Kidney epithelial cell (primary cell): ENCODE data around the gene MBP. TPM values are rescaled to one million over a fixed set of nuclear protein-coding genes. Genes with fewer than 3 reads are reported as not detected.
"Not testable (repeated sequence)": the region's sequence is repeated elsewhere in the genome, so short reads cannot be mapped to it uniquely, and the experiment has no call there.

Experiments used
- DNase-seq: peaks from one replicate; pipeline ENCODE4 v3.0.0-alpha.2; 2010; ENCODE audit warnings: low read depth
- H3K27me3 ChIP-seq: 2 replicates; pipeline ENCODE4 v1.6.0; 2011; ENCODE audit warnings: low read length; ENCODE audit not compliant: control insufficient read depth, insufficient read depth
- H3K36me3 ChIP-seq: 2 replicates; pipeline ENCODE4 v1.5.1; 2011; ENCODE audit warnings: low read length; ENCODE audit not compliant: control insufficient read depth, insufficient read depth
- H3K4me3 ChIP-seq: 2 replicates; pipeline ENCODE4 v1.5.1; 2011; ENCODE audit warnings: low read depth, mild to moderate bottlenecking, control low read depth, low read length
- total RNA-seq: library from RNA; depleted of rRNA; stranded (reverse); fragments of >200 nt; gene quantifications from 2 replicates; pipeline ENCODE4 v1.2.3, GENCODE V29; 2015
- TF ChIP-seq, protein P1 (sequence below): IDR thresholded peaks from 2 replicates; pipeline ENCODE4 v1.5.1; 2011; ENCODE audit warnings: mild to moderate bottlenecking, moderate library complexity, low read length, control low read depth, inconsistent platforms; ENCODE audit not compliant: insufficient read depth, poor library complexity, severe bottlenecking

MBP gene
- total RNA-seq, 1 donor from 2014 or later, result 29.1 TPM

DNA sequence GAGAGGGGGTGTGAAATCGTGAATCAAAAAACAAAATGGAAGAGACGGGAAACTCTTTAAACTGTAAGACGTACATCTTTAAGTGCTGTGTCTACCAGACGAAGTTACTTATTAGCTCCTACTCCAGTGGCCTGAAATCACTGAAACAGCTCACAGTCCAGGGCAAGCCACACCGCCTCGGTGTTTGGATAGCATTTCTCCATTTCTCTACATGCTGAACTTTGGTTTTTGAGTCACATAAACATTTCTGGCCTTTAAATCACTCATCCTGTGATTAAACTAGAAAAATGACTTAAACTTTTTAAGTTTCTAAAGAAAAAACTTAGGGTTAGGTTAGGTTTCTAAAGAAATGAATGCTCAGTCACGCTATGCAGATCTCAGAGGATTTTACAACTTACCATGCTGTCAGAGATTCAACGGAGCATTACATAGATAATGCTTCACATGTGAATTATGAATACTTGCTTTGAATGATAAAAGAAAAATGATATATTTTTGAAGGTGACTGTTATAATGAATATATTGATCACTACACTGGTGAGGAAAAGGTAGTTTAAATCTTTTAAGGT lies 138.4 kb downstream of the MBP start:
- no peaks in the 10 kb centered on the region for H3K36me3 ChIP-seq
- TF ChIP-seq, protein P1, sequence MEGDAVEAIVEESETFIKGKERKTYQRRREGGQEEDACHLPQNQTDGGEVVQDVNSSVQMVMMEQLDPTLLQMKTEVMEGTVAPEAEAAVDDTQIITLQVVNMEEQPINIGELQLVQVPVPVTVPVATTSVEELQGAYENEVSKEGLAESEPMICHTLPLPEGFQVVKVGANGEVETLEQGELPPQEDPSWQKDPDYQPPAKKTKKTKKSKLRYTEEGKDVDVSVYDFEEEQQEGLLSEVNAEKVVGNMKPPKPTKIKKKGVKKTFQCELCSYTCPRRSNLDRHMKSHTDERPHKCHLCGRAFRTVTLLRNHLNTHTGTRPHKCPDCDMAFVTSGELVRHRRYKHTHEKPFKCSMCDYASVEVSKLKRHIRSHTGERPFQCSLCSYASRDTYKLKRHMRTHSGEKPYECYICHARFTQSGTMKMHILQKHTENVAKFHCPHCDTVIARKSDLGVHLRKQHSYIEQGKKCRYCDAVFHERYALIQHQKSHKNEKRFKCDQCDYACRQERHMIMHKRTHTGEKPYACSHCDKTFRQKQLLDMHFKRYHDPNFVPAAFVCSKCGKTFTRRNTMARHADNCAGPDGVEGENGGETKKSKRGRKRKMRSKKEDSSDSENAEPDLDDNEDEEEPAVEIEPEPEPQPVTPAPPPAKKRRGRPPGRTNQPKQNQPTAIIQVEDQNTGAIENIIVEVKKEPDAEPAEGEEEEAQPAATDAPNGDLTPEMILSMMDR, result no peak
- no peak for DNase-seq
- H3K4me3 ChIP-seq, result no peak overlapping the region
- no peaks in the 10 kb centered on the region for H3K27me3 ChIP-seq

DNA sequence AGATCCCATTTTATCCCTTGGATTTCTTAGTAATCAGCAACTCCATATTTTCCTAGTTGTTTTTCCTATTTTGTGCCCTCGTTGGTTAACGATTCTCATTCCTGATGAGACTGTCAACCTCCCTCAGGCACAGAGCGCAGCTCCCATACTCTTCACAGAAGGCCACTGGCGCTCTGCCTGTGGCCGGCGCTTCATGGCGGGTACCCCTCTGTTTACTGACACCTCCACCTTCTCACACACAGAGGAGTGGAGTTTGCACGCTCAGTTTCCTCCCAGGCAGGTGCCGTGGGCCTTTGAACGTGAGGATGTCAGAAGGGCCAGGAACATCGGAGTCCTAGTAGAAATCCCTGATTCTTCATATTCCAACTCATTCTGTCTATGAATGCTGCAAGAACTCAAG lies 139.0 kb downstream of the MBP start:
- TF ChIP-seq, protein P1, result no peak
- Histone ChIP-seq H3K36me3 (no peaks in the 10 kb centered on the region), H3K4me3 (no peak overlapping the region), H3K27me3 (no peaks in the 10 kb centered on the region)
- DNase-seq, result no peak

DNA sequence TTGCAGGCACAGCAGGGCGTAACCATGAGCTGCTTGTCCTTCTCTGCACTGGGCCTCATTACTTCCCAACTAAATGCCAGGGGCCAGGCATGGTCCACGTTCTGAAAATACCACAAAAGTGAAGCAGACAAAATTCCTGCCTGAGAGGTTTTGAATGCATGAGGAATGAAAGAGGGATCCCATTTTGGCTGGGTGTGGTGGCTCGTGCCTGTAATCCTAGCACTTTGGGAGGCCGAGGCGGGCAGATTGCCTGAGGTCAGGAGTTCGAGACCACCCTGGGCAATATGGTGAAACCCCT lies 139.5 kb downstream of the MBP start:
- no peak for DNase-seq
- no peak overlapping the region for H3K4me3 ChIP-seq
- H3K27me3 ChIP-seq, result peaks cover 5% of the 10 kb centered on the region
- TF ChIP-seq, protein P1, result no peak
- no peaks in the 10 kb centered on the region for H3K36me3 ChIP-seq

DNA sequence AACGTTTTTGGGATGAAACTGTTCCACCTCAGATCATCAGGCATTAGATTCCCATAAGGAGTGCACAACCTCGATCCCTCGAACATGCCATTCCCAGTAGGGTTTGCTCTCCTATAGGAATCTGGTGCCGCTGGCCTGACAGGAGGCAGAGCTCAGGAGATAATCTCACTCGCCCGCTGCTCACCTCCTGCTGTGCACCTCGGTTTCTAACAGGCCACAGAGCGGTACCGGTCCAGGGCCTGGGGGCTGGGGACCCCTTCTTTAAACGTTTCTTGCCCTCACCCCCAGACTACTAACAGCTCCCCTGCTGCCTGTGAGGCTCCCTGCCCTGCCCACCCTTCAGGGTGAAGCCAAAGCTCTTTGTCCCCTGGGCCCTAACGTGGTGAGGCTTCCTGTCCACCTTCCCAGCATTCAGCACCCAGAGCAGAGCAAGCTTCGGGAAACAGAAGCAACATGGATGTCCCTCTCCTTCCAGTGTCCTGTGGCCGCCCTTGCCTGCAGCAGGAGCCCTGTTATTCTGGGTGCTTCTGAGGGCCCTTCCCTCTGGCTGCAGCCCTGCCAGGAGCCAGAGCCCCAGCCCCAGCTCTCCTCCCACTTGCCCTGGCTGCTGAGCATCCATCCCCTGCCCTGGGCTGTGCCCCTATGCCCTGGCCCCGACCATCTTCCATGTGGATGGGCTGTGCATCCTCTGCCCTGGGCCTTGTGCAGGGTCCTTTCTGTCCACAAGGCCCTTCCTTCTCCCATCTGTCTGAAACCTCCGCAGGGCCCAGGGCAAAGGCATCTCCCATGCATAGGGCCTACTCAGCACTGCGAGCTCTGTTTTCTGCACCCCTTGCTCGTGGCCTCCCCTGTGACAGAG lies 140.1 kb downstream of the MBP start:
- H3K36me3 ChIP-seq, result no peaks in the 10 kb centered on the region
- TF ChIP-seq, protein P1, result no peak
- no peak for DNase-seq

DNA sequence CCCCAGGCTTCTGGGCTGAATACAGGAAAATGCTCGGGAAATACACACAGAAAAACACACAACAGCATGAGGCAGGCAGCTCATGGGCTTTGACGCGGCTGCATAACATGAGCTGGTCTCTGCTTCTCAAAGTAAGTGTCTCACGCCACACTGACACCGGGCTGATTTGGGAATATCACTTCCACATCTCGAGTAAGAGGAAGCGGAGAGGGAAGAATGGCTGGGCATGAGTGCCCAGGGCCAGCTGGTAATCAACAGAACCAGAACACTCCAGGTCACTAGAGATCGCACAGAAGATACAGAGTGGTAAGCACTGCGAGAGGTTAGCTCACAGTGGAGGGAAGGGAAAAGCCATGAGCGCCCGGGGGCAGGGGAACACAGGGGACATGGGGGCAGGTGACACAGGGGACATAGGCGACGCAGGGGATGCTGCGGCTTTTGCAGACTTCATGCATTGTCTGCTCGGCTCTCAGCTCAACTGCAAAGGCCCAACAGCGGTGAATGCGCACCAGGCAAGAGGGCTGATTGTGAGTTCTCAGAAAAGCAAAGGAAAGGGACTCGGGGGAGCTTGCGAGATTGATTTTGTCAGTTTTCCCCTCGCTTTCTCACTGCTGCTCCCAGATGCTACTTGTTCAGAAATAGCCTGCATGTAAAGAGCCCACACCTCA lies 141.4 kb downstream of the MBP start:
- no peak for DNase-seq
- TF ChIP-seq, protein P1, result no peak
- H3K27me3 ChIP-seq, result peaks cover 6% of the 10 kb centered on the region
- H3K36me3 ChIP-seq, result no peaks in the 10 kb centered on the region
- H3K4me3 ChIP-seq, result no peak overlapping the region

More for the DNA sequence above, 140.1 kb downstream of the MBP start:
- Histone ChIP-seq H3K27me3 (peaks cover 6% of the 10 kb centered on the region), H3K4me3 (no peak overlapping the region)

DNA sequence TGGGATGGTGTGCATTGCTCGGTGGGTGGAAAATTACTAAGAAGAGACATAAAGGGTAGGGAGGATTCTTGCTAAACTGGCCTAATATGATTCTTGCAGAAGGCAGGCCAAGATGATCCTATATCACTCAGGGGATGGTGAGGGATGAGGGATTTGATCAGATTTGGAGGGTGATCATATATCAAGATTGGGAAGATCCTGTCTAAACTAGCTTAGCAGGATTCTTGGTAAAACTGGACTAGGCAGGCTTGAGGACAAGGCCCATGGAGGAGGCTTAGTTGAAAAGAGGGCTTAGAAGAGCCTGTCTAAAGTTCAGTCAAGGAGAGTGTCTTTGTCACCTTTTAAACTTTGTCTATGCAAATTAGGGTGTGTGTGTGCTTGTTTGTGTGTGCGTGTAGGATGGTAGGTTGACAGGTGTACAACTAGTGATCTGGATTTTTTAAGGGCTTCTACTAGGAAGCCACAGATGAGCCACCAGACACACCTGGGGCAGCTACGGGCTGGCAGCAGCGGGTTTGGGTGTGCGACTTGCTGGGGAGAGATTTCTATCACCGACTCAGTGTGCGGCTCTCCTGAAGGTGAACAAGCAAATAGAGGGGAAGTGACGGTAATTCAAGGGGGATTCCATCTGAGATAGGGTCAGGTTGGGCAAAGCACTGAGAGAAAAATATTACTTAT lies 142.1 kb downstream of the MBP start:
- not testable (repeated sequence) for H3K36me3 ChIP-seq, H3K4me3 ChIP-seq, DNase-seq, H3K27me3 ChIP-seq
